ENCODE measurements around the gene SURF6.
"Not testable (repeated sequence)": the region's sequence is repeated elsewhere in the genome, so short reads cannot be mapped to it uniquely, and the experiment has no call there.

The SURF6 gene

DNA sequence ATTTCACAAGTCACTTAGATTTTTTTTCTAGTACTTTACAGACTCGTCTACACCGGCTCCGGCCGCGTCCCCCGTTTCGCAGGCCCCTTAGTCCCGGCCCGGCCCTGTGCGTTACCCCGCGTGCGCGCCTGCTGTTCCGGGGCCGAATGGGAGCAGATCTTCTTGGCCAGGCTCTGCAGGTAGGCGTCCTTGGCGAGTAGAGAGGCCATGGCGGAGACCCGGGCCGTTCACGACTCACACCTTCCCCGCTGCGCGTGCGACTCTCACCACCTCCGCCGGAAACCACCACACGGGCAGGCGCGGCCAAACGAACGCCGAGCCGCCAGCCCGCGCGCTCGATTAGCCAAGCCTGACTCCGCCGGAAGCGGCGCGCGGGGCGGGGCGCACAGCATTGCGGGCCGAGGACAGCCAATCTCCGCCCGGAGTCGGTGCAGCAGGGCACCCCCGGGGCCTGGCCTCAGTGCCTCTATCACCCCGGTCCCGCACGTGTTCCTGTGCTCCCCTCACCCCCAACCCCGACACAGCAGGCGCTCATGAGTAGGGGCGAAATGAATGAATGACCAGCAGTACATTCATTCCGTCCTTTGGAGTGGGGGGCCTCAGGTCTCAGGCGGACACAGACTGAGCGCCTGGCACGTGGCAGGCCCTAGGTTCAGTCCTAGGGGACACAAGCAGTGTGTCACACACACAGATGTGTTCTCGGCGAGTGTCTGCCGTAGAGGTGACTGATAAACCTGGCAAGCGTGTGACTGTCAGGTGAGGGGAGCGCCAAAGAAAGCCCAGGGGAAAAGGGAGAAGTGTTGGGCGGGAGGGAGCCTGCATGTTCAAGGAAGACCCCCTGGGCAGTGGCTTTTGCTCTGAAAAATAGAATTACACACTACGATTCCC, at the start of gene SURF6:
TSS of gene SURF6 (minus strand) at position 265 of the 888 bp plus-strand sequence. CDS start at position 209, 56 bp downstream.
- DNase-seq (ENCODE audit: low read depth in 2 of 2), result peak; percentile 90 to 93

DNA sequence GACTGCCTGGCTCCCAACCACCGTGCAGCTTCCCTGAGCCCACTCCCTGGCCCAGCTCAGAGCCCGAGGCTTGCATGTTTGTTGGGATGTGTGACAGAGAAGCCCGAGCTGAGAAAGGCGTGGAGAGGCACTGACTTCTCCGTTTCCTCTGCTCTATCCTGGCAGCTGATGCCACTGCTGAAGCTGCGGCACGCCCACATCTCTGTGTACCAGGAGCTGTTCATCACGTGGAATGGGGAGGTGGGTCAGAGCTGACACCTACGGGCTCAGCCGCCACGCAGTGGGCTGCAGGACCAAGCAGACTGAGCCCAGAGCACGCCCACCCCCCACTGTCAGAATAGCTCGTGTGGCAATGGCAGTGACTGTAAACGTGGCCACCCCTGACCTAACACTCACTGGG, 49.5 kb upstream of the SURF6 start:
- no peak for DNase-seq (ENCODE audit: low read depth in 2 of 2)

DNA sequence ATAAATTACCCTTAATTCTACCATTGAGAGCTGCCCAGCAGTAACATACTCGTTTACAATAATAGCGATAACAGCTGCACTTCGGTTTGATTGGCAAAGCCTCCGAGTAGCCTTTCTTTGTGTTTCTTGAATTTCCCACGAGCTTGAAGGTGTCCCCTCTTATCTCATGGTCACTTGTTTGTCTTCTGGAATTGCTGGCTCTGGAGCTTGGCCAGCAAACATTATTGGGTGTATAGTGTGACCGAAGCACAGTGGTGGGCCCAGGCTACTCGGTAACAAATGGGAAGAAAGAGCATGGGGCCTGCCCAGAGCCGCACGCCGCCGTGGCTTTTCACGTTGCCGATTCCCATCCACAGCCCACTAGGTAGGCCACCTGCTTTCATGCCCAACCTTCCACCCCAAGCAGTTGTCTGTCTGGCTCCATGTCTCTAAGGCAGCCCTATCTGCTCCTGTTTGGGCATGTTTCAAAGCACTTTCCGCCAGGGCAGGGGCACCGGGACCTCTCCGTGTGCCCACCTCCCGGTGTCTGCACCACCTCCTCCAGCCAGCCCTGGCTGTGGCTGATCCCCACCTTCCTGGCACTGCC, 48.8 kb upstream of the SURF6 start:
- DNase-seq (ENCODE audit: low read depth in 2 of 2), result no peak

DNA sequence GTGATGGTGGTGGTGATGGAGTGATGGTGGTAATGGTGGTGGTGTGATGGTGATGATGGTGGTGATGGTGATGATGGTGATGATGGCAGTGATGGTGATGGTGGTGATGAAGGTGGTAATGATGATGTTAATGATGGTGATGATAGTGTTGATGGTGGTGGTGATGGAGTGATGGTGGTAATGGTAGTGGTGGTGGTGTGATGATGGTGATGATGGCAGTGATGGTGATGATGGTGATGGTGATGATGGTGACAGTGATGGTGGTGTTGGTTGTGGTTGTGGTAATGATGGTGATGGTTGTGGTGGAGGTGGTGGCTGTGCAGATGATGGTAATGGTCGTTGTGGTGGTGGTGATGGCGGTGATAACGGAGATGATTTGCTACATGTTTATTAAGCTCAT, 47.5 kb upstream of the SURF6 start:
- no peak for DNase-seq (ENCODE audit: low read depth in 2 of 2)

DNA sequence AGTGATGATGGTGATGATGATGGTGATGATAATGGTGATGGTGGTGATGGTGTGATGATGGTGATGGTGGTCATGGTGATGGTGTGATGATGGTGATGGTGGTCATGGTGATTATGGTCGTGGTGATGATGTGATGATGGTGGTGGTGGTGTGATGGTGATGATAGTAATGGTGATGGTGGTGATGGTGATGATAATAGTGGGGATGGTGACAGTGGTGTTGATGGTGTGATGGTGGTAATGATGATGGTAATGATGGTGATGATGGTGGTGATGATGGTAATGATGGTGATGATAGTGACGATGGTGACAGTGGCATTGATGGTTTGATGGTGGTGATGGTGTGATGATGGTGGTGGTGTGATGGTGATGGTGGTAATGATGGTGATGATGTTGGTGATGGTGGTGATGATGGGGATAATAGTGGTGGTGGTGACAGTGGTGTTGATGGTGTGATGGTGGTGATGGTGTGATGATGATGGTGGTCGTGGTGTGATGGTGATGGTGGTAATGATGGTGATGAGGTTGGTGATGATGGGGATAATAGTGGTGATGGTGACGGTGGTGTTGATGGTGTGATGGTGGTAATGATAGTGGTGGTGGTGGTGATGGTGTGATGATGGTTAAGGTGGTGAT, 46.6 kb upstream of the SURF6 start:
- DNase-seq (ENCODE audit: low read depth in 2 of 2), result no peak

DNA sequence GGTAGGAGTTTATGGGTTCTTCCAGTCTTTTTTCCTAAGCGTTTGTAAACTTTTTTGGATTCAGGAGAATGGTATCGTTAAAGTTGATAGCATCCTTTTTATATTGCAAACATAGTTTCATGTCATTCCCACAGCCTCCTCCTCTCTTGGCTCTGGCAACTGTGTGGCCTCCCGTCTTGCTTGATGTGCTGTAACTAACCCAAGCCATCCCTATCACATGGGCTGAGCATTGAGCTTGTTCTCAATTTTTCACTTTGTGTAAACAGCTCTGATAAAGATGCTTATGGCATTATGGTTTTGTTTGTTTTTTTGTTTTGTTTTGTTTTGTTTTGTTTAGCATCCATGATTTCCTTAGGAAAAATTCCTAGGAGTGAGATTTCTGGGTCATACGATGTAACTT, 44.7 kb upstream of the SURF6 start:
- DNase-seq (ENCODE audit: low read depth in 2 of 2), result no peak

DNA sequence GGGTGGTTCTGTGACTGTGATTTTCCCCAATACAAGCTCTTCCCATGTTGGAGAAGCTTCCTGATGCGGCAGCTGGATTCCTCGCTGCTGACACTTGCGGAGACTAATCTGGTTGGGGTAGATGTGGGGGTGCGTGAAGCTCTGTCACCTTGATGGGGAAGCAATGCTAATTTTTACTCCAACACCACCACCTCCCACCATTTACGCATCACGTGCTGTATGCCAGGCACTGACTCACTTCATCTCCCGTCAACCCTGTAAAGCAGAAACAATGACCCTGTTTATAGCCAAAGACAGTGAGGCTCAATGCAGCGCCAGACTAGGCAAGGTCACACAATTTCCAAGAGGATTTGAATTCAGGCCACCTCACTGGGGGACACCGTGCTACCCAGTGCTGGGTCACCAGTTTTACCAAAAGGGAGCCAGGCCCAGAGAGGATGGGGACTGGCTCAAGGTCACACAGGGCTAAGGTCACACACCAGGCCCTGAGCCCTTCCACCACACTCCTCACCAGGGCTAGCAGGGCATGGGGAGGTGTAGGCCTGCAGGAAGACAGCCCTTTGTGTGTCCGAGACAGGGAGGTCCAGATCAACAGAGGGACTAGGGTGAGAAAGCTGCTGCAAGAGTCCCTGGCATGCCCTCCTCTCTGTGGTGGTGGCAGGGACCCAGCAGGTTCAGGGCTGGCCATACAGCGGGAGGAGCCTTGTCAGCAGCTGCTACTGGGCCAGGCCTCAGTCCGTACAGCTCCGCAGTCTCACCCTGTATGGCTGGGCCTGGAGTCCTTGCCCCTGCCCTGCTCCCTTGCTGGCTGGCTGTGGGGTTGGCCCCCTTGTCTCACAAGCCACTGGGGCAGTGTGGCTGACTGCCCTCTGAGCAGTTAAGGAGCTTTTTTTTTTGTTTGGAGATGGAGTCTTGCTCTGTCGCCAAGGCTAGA, 43.4 kb upstream of the SURF6 start:
- DNase-seq (ENCODE audit: low read depth in 2 of 2), result no peak

DNA sequence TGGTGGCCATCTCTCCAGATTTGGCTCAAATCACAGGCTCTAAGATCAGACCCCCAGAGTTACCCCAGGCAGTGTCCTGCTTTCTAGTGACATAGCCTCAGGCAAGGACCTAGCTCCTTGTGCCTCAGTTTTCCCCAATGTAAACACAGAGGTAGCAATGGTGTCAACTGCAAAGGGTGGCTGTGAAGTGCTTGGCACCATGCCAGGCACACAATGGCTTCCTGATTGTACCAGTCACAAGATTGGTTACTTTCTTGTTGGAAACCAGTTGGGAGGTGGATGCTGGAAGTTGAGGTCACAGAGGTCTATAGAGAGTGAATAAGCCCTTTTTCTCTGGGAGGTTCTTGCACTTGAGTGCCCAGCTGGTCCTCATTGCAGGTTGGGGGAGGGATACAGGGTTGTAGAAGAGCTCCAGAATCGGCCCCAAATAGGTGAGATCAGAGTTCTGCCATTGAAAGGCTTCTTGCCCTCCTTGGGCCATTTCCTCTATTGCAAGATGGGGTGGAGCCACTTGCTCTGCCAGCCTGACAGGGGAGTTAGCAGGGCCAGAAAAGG, 42.5 kb upstream of the SURF6 start:
- no peak for DNase-seq (ENCODE audit: low read depth in 2 of 2)

DNA sequence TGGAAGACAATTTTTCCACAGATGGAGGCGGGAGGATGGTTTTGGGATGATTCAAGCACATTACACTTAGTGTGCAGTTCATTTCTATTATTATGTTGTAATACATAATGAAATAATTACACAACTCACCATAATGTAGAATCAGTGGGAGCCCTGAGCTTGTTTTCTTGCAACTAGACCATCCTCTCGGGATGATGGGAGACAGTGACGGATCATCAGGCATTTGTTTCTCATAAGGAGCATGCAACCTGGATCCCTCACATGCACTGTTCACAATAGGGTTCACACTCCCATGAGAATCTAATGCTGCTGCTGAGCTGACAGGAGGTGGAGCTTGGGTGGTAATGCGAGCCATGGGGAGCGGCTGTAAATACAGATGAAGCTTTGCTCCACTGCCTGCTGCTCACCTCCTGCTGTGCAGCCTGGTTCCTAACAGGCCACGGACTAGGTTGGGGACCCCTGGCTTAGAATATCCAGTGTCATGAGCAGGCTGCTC, 41.8 kb upstream of the SURF6 start:
- DNase-seq (ENCODE audit: low read depth in 2 of 2), result no peak

DNA sequence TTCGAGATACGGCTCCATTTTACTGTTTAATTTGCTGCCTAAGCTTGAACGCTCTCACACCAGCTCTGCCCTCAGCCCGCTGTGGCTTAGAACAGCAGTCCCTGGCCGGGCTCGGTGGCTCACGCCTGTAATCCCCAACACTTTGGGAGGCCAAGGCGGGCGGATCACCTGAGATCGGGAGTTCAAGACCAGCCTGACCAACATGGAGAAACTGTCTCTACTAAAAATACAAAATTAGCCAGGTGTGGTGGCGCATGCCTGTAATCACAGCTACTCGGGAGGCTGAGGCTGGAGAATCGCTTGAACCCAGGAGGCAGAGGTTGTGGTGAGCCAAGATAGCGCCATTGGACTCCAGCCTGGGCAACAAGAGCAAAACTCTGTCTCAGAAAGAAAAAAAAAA, 41.3 kb upstream of the SURF6 start:
- DNase-seq (ENCODE audit: low read depth in 2 of 2), result not testable (repeated sequence)

DNA sequence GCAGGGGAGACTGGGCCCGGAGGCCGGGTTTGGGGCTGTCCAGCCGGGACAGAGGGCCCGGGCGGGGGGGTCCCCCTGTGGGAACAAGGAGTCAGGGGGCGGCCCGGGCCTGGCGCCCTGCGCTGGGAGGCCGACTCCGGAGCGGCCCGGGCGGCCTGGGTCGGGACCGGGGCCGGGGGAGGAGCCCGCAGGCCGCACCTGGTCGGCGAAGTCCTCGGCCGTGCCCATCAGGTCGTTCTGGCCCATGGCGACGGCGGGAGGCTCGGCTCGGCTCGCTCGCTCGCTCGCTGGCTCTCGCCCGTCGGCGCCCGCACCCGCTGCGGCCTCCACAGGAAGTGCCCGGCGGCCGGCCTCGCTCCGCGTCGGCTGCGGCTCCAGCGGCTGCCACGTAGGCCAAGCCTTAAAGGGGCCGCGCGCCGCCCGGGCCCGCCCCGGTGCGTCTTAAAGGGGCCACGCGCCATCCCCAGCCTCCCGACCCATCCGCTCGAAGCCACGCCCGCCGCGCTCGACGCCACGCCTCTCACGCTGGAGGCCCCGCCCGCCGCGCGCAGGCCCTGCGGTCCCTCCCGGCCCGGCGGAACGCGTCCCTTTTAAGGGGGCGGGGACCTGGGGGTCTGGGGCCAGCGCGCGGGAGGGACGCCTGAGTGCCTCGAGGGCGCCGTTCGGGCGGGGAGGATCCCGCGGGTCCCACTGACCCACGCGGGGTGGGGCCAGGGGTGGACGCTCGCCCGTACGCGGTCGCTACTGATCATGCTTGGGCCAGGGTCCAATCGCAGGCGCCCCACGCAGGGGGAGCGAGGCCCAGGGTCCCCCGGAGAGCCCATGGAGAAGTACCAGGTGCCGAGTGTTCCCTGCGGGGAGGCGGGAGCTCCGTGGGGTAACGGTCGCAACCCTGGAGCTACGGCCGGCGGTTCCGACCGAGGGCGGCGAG, 40.0 kb upstream of the SURF6 start, which contains the start of the genes STKLD1 and SURF4:
TSS of gene STKLD1 (plus strand) at position 643 of the 931 bp plus-strand sequence. CDS start at position 751, 108 bp downstream.
TSS of gene SURF4 (minus strand) at position 337 of the 931 bp plus-strand sequence. CDS start at position 246, 91 bp downstream.
- DNase-seq (ENCODE audit: low read depth in 2 of 2), result peak; percentile 93 to 95

DNA sequence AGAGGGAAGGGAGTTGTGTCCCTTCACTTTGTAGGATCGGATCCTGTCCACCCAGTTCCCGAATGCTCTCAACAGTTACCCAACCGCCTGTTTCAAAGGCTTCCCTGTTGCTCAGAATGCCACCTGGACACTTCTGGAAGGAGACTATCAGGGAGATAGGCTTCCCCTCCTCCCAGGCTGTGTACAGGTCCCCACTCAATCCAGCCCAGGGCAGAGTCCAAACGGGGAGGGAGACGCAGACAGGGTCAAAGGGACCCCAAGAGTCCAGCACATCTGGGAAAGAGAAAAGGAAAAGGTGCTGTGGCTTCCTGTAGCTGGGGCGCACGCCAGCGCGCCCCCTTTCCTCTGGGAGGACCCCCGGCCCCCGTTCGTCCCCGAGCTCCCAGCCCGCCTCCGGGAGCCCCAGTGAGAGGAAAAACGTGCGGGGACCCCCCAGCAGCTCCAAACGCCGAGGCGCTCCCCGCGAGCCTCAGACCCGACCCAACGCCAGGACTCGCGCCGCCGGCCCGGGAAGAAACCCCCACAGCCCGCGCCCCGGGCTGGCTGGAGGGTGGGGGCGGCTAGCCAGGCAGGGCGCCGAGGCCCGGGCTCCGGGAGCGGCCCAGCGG, 39.2 kb upstream of the SURF6 start:
- no peak for DNase-seq (ENCODE audit: low read depth in 2 of 2)

DNA sequence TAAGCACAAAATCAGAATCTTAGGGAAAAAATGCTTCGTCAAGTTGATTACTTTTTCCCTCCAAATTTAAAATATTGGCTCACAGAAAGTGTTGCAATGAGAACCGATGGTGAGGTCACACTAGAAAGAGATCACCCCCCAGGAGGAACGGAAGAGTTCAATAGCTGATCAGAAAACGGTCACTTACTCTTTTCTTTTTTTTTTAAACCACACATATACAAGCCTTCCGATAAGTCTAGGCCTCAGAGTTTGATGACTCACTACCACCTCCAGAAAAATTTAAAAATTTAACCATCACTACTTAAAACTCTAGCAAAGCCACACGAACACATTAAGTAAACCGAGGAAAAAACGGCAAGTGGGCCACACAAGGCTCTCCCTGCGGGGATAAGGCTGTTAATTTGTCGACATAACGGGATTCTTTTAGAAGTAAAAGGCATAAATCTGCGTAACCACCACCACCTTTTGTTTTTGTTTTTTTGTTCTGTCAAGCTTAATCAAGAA, 38.7 kb upstream of the SURF6 start:
- no peak for DNase-seq (ENCODE audit: low read depth in 2 of 2)

DNA sequence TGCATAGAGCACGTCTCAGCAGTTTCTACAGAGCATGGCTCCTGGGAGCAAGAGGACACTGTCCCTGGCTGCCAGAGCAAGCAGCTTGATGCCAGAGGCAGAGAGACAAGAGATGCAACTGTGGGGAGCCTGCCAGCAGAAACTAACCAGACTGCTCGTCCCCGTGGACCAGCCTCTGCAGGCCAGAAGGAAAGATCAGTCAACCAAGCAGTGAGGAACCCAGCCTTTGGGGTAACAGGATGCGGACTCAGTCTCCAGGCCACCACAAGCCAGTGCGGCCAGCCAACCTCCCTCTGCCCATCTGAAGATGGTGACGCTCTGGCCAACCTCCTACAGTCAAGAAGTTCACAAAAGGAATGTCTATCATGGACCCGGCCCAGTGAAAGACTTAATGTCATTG, 36.2 kb upstream of the SURF6 start:
- DNase-seq (ENCODE audit: low read depth in 2 of 2), result no peak

DNA sequence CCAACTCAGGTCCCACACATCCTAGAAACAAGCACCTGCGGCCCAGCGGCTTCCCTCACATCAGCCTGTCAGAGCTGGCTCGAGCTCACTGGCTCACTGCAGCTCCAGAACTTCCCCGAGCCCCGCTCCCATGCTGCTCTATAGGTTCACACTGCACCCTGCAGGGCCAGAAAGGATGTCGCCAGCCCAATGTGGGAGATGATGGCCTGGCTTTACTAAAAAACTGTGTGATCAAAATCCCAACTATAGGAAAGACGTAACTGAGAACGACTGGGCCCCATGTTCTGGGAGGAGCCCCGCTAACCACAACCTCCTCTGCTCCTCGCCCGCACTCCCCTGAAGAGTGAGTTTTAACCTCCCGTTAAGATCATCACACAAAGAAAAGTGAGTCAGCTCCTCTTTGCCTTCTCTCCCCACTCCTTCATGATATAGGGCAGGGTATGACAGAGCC, 35.3 kb upstream of the SURF6 start:
- DNase-seq (ENCODE audit: low read depth in 2 of 2), result peak; percentile 53 to 54

DNA sequence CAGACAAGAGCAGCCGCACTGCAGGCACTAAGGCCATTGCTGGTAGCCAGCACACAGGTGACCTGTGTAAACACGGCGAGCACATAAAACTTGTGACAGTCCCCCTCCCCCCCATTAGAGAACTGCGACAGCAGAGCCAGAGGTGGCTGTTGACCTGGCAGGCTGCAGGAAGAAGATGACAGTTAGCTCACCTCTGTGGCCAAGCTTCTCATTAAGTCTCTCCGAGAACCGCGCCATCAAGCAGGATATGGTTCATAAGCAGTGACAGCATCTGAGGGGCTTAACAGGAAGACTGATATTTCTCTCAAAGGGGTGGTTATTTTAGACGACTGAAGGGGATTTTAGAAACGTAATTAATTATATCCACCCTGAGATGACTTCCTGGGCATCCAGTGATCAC, 34.7 kb upstream of the SURF6 start:
- no peak for DNase-seq (ENCODE audit: low read depth in 2 of 2)

DNA sequence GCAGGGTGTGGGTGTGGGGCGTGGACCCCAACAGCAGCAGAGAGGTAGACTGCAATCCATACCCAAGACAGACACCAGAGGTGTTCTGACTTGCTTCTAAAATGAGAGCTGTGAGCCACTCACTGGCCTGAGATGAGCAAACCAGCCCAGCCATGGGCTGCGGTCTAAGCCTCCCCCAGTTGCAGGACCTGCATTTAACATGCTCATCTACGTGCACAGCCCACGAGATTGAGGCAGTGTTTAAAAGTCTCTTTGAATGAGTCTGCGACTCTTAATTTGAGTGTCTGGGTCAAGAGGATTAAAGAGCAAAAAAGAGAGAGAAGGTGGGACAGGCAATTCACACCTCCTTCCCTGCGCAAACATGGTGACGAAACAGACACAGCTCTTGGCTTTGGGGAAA, 33.9 kb upstream of the SURF6 start:
- no peak for DNase-seq (ENCODE audit: low read depth in 2 of 2)

DNA sequence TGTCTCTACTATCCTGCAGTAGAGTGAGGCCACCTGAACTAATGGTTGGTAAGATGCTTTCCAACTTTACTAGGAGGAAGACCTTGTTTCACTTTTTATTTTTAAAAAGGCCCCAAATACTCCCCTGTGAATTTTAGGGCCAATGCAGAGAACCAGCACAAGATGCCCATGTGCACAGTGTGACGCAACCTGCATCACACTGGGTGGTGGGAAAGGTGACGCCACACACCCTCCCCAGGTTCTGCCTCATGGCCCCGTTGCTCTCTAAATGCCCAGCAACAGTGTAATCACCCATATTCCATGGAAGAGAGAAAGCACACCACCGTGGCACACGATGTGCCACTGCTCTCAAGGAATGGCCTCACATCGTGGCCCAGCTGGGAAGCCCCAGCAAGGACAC, 33.4 kb upstream of the SURF6 start:
- no peak for DNase-seq (ENCODE audit: low read depth in 2 of 2)

DNA sequence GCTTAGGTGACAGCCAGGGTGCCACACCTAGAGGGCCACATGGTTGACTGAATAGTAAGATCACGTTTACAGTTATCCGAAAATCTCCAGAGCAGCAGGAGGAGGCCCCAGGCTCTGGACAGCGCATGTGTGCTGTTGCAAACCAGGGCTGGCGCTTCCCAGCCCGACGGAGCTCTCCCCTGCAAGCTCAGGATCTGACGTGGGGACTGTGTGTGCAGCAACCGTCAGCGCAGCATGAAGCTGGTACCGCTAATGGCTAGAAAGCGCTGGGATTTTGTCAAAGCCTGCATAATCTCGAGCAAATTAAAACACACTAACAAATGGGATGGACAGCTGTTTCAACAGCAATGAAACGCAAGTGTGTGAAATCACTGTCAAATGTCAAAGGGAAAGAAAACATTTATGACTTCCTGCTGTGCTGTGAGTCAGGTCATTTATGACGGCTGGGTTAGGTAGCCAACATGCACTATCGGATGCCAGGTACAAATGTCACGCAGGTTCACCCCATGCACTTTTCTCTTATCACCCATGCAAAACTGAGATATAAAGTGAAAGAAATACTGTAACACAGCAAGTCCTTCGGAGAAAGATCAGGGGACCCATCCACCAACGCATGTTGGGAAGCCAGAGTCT, 32.4 kb upstream of the SURF6 start:
- no peak for DNase-seq (ENCODE audit: low read depth in 2 of 2)

Data from stimulated activated CD4-positive, alpha-beta T cell treated with anti-CD3 and anti-CD28 coated beads, Interleukin-1b, Interleukin-23, amount 100 ng/mL, for 4 hours (primary cell).